Upper lobe of left lung (tissue), 6 donors: ENCODE results near the gene DSE. TPM values are rescaled to one million over a fixed set of nuclear protein-coding genes. Genes with fewer than 3 reads are reported as not detected.

Experiments used
- ATAC-seq, 2 donors: fragments of 200-7000 bp; cut with Tn5 transposase; one replicate each; pipeline ENCODE4 v1.9.1; 2022; ENCODE audit warnings: mild to moderate bottlenecking in 2 of 2, moderate library complexity in 2 of 2; ENCODE audit not compliant: low FRiP score in 2 of 2
- DNase-seq, 2 donors: peaks; one replicate each; pipeline ENCODE4 v3.0.0-alpha.2; 2019 to 2020
- H3K27ac ChIP-seq, 4 donors: fragments of 200-600 bp; sonication (generic); one replicate each; pipeline ENCODE4 v1.5.1; 2016 to 2019
- H3K27me3 ChIP-seq, 4 donors: fragments of 200-600 bp; sonication (generic); one replicate each; pipeline ENCODE4 v1.5.1; 2017 to 2019
- H3K36me3 ChIP-seq, 4 donors: fragments of 200-600 bp; sonication (generic); one replicate each; pipeline ENCODE4 v1.5.1; 2016 to 2019
- H3K4me1 ChIP-seq, 4 donors: fragments of 200-600 bp; sonication (generic); one replicate each; pipeline ENCODE4 v1.5.1; 2018 to 2019
- H3K4me3 ChIP-seq, 4 donors: fragments of 200-600 bp; sonication (generic); one replicate each; pipeline ENCODE4 v1.5.1; 2017 to 2019; ENCODE audit warnings: mild to moderate bottlenecking in 2 of 4, moderate library complexity in 1 of 4
- H3K9me3 ChIP-seq, 4 donors: fragments of 200-600 bp; sonication (generic); one replicate each; pipeline ENCODE4 v1.5.1; 2018 to 2019
- EP300 ChIP-seq, 4 donors: sonication (generic); formaldehyde crosslinking; IDR thresholded peaks; one replicate each; pipeline ENCODE4 v1.5.1; 2017; ENCODE audit warnings: antibody characterized with exemption in 4 of 4, control low read depth in 2 of 4
- POLR2A ChIP-seq, 4 donors: fragments of 450-650 bp; IDR thresholded peaks; one replicate each; pipeline ENCODE4 v1.5.1; 2016 to 2017; ENCODE audit warnings: antibody characterized with exemption in 4 of 4, mild to moderate bottlenecking in 2 of 4
- POLR2AphosphoS5 ChIP-seq, 2 donors: sonication (generic); formaldehyde crosslinking; IDR thresholded peaks; one replicate each; pipeline ENCODE4 v1.5.1; 2017; ENCODE audit warnings: antibody characterized with exemption in 2 of 2
- WGBS, 2 donors: methylation state at CpG; one replicate each; pipeline ENCODE4 v1.1.5; 2017 to 2018; 5-methylcytosine and 5-hydroxymethylcytosine counted together
- total RNA-seq, 6 donors: library from RNA; depleted of rRNA in 4 of 6; stranded (reverse); fragments of >200 nt in 4 of 6; gene quantifications; one replicate each; pipeline versions ENCODE4 v1.1.0 to v1.2.1, GENCODE V29; 2016 to 2021
- TF ChIP-seq, protein P1 (sequence below), 6 experiments: fragments of 450-650 bp in 4 of 6; fragments of 200-600 bp in 2 of 6; sonication (generic) in 2 of 6; IDR thresholded peaks; one replicate each; pipeline ENCODE4 v1.5.1; 2016 to 2019; ENCODE audit warnings: antibody characterized with exemption in 6 of 6
- donor health status: DM: no; HTN: no; CAD: no; lungs with moderate emphysema.
- donor health status: DM: no; HTN: yes; CAD: no; lungs with severe emphysema.

Gene DSE
- total RNA-seq, 6 donors from 2014 or later, result 20.1 to 68.1 (median 40.6) TPM

DNA sequence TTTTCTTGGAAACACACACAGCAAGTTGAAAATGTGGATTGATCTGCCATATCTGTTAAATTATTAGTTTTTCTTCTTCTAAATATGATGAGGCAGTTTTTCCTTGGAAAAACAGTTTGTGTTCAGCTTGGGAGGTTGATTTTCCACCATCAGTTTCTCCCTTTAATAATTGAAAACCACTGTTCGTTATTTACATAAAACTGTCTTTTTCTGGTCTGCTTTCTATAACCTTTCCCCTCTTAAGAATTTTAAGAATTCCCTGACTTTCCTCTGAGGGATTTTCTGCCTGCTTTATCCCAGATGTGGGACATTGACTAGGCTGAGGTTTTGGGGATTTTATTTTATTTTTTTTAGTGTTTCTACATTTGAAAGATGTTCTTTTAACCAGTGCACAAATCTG, 27.2 kb downstream of the DSE start:
- peak overlapping the region in 1 of 4 donors; percentile 24 for H3K27ac ChIP-seq
- ATAC-seq (peak in 1 of 2 donors; percentile 33), DNase-seq (no peak)

DNA sequence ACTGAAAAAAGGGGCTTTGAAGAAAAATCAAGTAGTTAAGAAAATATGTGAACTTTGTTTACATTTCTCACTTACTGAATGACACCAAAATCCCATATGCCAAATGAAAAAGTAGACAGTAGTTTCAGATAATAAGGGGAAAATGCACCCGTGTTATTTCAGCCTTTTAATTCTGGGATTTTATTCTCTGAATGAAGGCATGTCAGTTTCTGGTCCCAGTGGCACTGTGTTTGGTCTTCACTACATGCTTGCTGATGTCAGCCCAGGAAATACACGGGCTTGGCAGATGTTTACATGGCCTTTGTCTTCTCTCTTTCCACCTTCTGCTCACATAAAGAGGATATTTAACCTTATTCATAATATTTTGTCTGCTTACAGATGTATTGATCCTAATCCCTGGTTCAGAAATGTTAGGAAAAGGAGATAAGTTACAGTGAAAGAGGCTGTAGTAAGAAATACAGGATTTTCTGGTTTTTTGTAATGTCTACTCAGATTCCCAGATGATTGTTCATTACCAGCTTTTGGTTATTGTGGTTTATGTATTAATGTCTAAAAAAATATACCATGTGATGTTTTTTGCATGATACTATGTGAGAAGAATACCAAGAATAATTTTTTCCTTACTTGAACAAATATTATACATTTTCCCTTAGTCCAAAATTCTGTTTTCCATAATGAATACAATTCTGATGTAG, 27.7 kb downstream of the DSE start:
- 16 to 20% methylated on average over 2 of the region's 2 CpGs for WGBS, 2 donors
- H3K27ac ChIP-seq, result peak overlapping the region in 2 of 4 donors; percentile 1 to 24
- H3K4me3 ChIP-seq, result no peak overlapping the region
- TF ChIP-seq, protein P1, sequence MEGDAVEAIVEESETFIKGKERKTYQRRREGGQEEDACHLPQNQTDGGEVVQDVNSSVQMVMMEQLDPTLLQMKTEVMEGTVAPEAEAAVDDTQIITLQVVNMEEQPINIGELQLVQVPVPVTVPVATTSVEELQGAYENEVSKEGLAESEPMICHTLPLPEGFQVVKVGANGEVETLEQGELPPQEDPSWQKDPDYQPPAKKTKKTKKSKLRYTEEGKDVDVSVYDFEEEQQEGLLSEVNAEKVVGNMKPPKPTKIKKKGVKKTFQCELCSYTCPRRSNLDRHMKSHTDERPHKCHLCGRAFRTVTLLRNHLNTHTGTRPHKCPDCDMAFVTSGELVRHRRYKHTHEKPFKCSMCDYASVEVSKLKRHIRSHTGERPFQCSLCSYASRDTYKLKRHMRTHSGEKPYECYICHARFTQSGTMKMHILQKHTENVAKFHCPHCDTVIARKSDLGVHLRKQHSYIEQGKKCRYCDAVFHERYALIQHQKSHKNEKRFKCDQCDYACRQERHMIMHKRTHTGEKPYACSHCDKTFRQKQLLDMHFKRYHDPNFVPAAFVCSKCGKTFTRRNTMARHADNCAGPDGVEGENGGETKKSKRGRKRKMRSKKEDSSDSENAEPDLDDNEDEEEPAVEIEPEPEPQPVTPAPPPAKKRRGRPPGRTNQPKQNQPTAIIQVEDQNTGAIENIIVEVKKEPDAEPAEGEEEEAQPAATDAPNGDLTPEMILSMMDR (IDR thresholded peaks at IDR 0.05), result no peak
- no peak for TF ChIP-seq POLR2AphosphoS5 (IDR thresholded peaks at IDR 0.05)
- TF ChIP-seq POLR2A (IDR thresholded peaks at IDR 0.05), result no peak
- TF ChIP-seq EP300 (IDR thresholded peaks at IDR 0.05), result no peak
- H3K4me1 ChIP-seq, result peaks cover 5 to 12% (median 7%) of the 10 kb centered on the region in 4 donors
- H3K36me3 ChIP-seq, result peaks cover 0 to 5% (median 0%) of the 10 kb centered on the region in 4 donors
- ATAC-seq (no peak), DNase-seq (no peak)
- H3K9me3 ChIP-seq, result no peaks in the 10 kb centered on the region
- no peaks in the 10 kb centered on the region for H3K27me3 ChIP-seq

More for the DNA sequence above, 27.2 kb downstream of the DSE start:
- H3K9me3 ChIP-seq, result no peaks in the 10 kb centered on the region
- H3K27me3 ChIP-seq, result no peaks in the 10 kb centered on the region
- WGBS, 2 donors, result 65 to 69% methylated on average over 1 of the region's 1 CpG
- peaks cover 9 to 17% (median 10%) of the 10 kb centered on the region in 4 donors for H3K4me1 ChIP-seq
- no peak for TF ChIP-seq EP300 (IDR thresholded peaks at IDR 0.05)
- no peak for TF ChIP-seq POLR2A (IDR thresholded peaks at IDR 0.05)
- TF ChIP-seq, protein P1 (IDR thresholded peaks at IDR 0.05), result no peak
- TF ChIP-seq POLR2AphosphoS5 (IDR thresholded peaks at IDR 0.05), result no peak
- peaks cover 0 to 5% (median 0%) of the 10 kb centered on the region in 4 donors for H3K36me3 ChIP-seq
- H3K4me3 ChIP-seq, result no peak overlapping the region

DNA sequence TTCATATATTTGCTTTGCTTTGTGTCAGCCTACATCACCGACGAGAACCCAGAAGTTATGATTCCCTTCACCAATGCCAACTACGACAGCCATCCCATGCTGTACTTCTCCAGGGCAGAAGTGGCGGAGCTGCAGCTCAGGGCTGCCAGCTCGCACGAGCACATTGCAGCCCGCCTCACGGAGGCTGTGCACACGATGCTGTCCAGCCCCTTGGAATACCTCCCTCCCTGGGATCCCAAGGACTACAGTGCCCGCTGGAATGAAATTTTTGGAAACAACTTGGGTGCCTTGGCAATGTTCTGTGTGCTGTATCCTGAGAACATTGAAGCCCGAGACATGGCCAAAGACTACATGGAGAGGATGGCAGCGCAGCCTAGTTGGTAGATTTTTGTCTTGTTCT, 28.5 kb downstream of the DSE start:
- peak in 1 of 2 donors; percentile 26 for DNase-seq
- no peak overlapping the region for H3K27ac ChIP-seq
- ATAC-seq, result no peak
- no peaks in the 10 kb centered on the region for H3K9me3 ChIP-seq
- H3K36me3 ChIP-seq, result peaks cover 0 to 5% (median 0%) of the 10 kb centered on the region in 4 donors
- TF ChIP-seq EP300 (IDR thresholded peaks at IDR 0.05), result no peak
- no peak for TF ChIP-seq POLR2A (IDR thresholded peaks at IDR 0.05)
- TF ChIP-seq POLR2AphosphoS5 (IDR thresholded peaks at IDR 0.05), result no peak
- TF ChIP-seq, protein P1 (IDR thresholded peaks at IDR 0.05), result no peak
- H3K4me1 ChIP-seq, result peaks cover 4 to 12% (median 7%) of the 10 kb centered on the region in 4 donors
- 89 to 94% methylated on average over 10 to 12 of the region's 12 CpGs for WGBS, 2 donors
- H3K4me3 ChIP-seq, result no peak overlapping the region
- no peaks in the 10 kb centered on the region for H3K27me3 ChIP-seq

DNA sequence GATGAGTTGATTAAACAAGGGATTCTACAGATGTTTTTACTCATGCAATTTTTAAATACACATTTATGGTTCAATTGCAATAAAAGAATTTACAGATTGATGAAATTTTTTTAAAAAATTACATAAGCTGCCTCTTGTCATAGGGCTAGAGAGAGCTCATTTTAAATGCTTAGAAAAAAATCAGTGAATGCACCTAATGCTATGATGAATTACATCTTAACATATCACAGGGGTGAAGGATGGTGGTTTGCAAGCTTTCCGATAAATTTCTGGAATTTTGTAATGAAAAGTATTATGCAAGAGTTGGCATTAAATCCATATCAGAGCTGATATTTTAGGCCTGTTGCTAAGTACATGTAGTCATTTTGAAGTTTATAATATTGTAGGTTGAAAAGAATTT, 29.6 kb downstream of the DSE start:
- 68 to 69% methylated on average over 1 of the region's 1 CpG for WGBS, 2 donors
- H3K9me3 ChIP-seq, result no peaks in the 10 kb centered on the region

More for the DNA sequence above, 29.6 kb downstream of the DSE start:
- no peak for DNase-seq
- no peak for ATAC-seq
- TF ChIP-seq POLR2A (IDR thresholded peaks at IDR 0.05) (no peak), POLR2AphosphoS5 (IDR thresholded peaks at IDR 0.05) (no peak), EP300 (IDR thresholded peaks at IDR 0.05) (no peak)
- TF ChIP-seq, protein P1 (IDR thresholded peaks at IDR 0.05), result no peak
- Histone ChIP-seq H3K4me1 (peaks cover 4 to 16% (median 7%) of the 10 kb centered on the region in 4 donors), H3K27ac (no peak overlapping the region), H3K4me3 (no peak overlapping the region), H3K36me3 (peaks cover 0 to 5% (median 0%) of the 10 kb centered on the region in 4 donors), H3K27me3 (no peaks in the 10 kb centered on the region)
